ENCODE measurements around the gene RNF212. TPM values are rescaled to one million over a fixed set of nuclear protein-coding genes. Genes with fewer than 3 reads are reported as not detected.

The RNF212 gene
- total RNA-seq, 1 donor from 2014 or later: 3.3 TPM

- DNase-seq (ENCODE audit: low spot score in 2 of 2): no peak
- FAIRE-seq: no peak
Measured at GRCh38 chr4:1040344-1041146, 72.8 kb downstream of the RNF212 start.

- FAIRE-seq (no peak), DNase-seq (ENCODE audit: low spot score in 2 of 2) (no peak)
Measured at GRCh38 chr4:1039493-1040343, 73.6 kb downstream of the RNF212 start.

GRCh38 chr4:1038948-1039492 is 74.3 kb downstream of the RNF212 start:
- no peak for DNase-seq (ENCODE audit: low spot score in 2 of 2)

GRCh38 chr4:1036976-1037810 is 76.2 kb downstream of the RNF212 start:
- no peak for FAIRE-seq
- no peak for DNase-seq (ENCODE audit: low spot score in 2 of 2)

More at GRCh38 chr4:1038948-1039492, 74.3 kb downstream of the RNF212 start:
- no peak for FAIRE-seq

GRCh38 chr4:1036095-1036494 is 77.3 kb downstream of the RNF212 start:
- DNase-seq (ENCODE audit: low spot score in 2 of 2): no peak
- FAIRE-seq: no peak

- FAIRE-seq (no peak), DNase-seq (ENCODE audit: low spot score in 2 of 2) (peak; percentile 88 to 92)
Measured at GRCh38 chr4:1035510-1035909, 77.9 kb downstream of the RNF212 start.

- DNase-seq (ENCODE audit: low spot score in 2 of 2): peak in 1 of 2 donors; percentile 72
- no peak for FAIRE-seq
Measured at GRCh38 chr4:1033840-1034551, 79.4 kb downstream of the RNF212 start.

GRCh38 chr4:1032861-1033260 is 80.5 kb downstream of the RNF212 start:
- no peak for FAIRE-seq
- DNase-seq (ENCODE audit: low spot score in 2 of 2): no peak

GRCh38 chr4:1031956-1032795 is 81.2 kb downstream of the RNF212 start:
- FAIRE-seq: no peak
- DNase-seq (ENCODE audit: low spot score in 2 of 2): no peak

GRCh38 chr4:1031346-1031745 is 82.0 kb downstream of the RNF212 start:
- DNase-seq (ENCODE audit: low spot score in 2 of 2) (no peak), FAIRE-seq (no peak)

GRCh38 chr4:1030559-1030958 is 82.8 kb downstream of the RNF212 start:
- DNase-seq (ENCODE audit: low spot score in 2 of 2) (no peak), FAIRE-seq (no peak)

GRCh38 chr4:1030031-1030430 is 83.3 kb downstream of the RNF212 start:
- no peak for FAIRE-seq
- no peak for DNase-seq (ENCODE audit: low spot score in 2 of 2)

- FAIRE-seq: no peak
- no peak for DNase-seq (ENCODE audit: low spot score in 2 of 2)
Measured at GRCh38 chr4:1029529-1029928, 83.8 kb downstream of the RNF212 start.

- DNase-seq (ENCODE audit: low spot score in 2 of 2) (no peak), FAIRE-seq (no peak)
Measured at GRCh38 chr4:1028574-1029220, 84.7 kb downstream of the RNF212 start.

- DNase-seq (ENCODE audit: low spot score in 2 of 2) (no peak), FAIRE-seq (no peak)
Measured at GRCh38 chr4:1027915-1028238, 85.5 kb downstream of the RNF212 start.

GRCh38 chr4:1027219-1027914 is 86.0 kb downstream of the RNF212 start:
- FAIRE-seq (no peak), DNase-seq (ENCODE audit: low spot score in 2 of 2) (no peak)

- DNase-seq (ENCODE audit: low spot score in 2 of 2) (no peak), FAIRE-seq (no peak)
Measured at GRCh38 chr4:1026115-1026514, 87.2 kb downstream of the RNF212 start.
